NK-92 treated with Interleukin-12 subunit alpha and Interleukin-12 subunit beta, amount 100 ng/mL, for 24 hours (cell line): Measurements from ENCODE around the gene PLP2.

Experiments
- DNase-seq: peaks from one replicate; lab custom pipeline; 2025; lab: John Stamatoyannopoulos, UW

The PLP2 gene

GRCh38 chrX:49209434-49210251, 37.9 kb downstream of the PLP2 start:
- no peak for DNase-seq

- no peak for DNase-seq
Observed at GRCh38 chrX:49210406-49210805, 38.7 kb downstream of the PLP2 start.

GRCh38 chrX:49211074-49211473, 39.4 kb downstream of the PLP2 start:
- DNase-seq = no peak

- no peak for DNase-seq
Observed at GRCh38 chrX:49212209-49212608, 40.5 kb downstream of the PLP2 start.

GRCh38 chrX:49212861-49213260, 41.2 kb downstream of the PLP2 start:
- DNase-seq = no peak

- no peak for DNase-seq
Observed at GRCh38 chrX:49214416-49214815, 42.7 kb downstream of the PLP2 start.

- no peak for DNase-seq
Observed at GRCh38 chrX:49214996-49215526, 43.4 kb downstream of the PLP2 start.

GRCh38 chrX:49220100-49220499, 48.4 kb downstream of the PLP2 start:
- no peak for DNase-seq

- no peak for DNase-seq
Observed at GRCh38 chrX:49221868-49222267, 50.2 kb downstream of the PLP2 start.
